GM18868 (cell line): Measurements from ENCODE around the gene GFOD2.

Experiments
- ATAC-seq: cut with Tn5 transposase; IDR thresholded peaks from one replicate; pipeline ENCODE4 v1.9.1; 2021; ENCODE audit warnings: mild to moderate bottlenecking, moderate library complexity; ENCODE audit not compliant: unreplicated experiment

GFOD2 gene

DNA sequence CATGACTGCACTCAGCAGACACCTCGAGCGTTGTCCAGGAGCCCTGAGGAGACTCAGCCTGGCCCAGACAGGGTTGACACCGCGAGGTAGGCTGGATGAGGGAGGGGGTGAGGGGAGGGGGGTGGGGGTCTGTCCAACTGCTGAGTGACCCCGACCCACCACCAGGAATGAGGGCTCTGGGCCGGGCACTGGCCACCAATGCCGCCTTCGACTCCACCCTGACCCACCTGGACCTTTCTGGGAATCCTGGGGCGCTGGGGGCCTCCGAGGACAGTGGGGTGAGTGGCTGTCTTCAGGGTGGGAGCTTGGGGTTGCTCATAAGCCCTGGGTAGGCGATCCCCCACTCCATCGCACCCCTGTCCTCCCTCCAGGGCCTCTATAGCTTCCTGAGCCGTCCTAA is 71.4 kb downstream of the GFOD2 start:
- ATAC-seq, result no peak

DNA sequence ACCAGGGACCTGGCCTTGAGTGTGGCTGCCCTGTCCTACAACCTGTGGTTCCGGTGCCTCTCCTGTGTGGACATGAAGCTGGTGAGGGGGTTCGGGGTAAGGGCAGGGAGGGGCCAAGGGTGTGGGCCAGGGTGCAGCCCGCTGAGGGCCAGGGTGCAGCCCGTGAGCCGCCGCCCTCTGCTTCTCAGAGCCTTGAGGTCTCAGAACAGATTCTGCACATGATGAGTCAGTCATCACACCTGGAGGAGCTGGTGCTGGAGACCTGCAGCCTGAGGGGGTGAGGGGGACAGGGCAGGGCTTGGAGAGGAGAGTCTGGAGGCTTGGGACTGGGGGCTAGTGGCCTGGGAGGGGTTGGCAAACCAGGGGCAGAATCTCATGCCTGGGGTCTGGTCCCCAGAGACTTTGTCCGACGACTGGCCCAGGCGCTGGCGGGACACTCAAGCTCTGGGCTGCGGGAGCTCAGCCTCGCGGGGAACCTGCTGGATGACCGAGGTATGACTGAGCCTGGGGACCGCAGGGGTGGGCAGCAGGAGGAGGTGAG is 71.9 kb downstream of the GFOD2 start:
- ATAC-seq, result no peak

GRCh38 chr16:67645397-67646121 is 73.6 kb downstream of the GFOD2 start:
- no peak for ATAC-seq

GRCh38 chr16:67644038-67644437 is 75.1 kb downstream of the GFOD2 start:
- ATAC-seq, result no peak

- ATAC-seq, result no peak
These were observed 77.1 kb downstream of the GFOD2 start for GRCh38 chr16:67641779-67642708.

DNA sequence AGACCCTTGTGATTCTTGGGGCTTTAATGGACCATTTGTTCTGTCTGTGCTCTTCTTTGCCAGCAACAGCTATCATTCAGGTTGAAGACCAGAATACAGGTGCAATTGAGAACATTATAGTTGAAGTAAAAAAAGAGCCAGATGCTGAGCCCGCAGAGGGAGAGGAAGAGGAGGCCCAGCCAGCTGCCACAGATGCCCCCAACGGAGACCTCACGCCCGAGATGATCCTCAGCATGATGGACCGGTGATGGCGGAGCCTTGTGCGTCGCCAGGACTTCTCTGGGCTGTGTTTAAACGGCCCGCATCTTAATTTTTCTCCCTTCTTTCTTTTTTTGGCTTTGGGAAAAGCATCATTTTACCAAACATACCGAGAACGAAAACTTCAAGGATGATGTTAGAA is 81.5 kb downstream of the GFOD2 start:
- no peak for ATAC-seq

DNA sequence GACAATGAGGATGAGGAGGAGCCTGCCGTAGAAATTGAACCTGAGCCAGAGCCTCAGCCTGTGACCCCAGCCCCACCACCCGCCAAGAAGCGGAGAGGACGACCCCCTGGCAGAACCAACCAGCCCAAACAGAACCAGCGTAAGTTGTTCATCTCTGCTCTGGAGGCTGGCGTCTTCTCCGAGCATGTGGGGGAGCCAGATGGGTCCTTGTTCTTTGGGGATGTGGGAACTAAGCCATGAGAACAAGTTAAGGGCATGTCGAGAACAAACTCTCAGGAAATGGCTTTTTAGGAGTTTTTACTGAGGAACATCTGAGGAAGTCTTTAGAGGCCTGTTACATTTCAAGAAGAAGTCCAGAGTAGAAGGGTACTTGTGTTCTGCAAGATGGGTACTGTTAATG is 82.4 kb downstream of the GFOD2 start:
- ATAC-seq, result no peak

- no peak for ATAC-seq
These were observed 86.5 kb downstream of the GFOD2 start for GRCh38 chr16:67632415-67633172.

DNA sequence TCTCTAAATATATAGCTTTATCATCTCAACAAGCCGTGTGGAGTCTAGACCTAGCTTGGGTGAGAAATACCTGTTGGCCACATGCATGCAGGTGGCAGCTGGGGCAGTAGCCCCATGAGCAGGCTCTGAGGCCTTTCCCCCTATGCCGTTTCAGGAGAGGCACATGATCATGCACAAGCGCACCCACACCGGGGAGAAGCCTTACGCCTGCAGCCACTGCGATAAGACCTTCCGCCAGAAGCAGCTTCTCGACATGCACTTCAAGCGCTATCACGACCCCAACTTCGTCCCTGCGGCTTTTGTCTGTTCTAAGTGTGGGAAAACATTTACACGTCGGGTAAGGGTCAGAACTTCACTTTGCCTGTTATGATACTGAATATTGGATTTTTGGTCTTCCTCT is 90.9 kb downstream of the GFOD2 start:
- no peak for ATAC-seq
